ENCODE results near the gene NELFCD.
A peak's percentile ranks its signal among the peaks of the same experiment; 100 is the strongest.

- TF ChIP-seq EP300 (IDR thresholded peaks at IDR 0.05; ENCODE audit: low read depth) (no peak), POLR2A (IDR thresholded peaks at IDR 0.05) (peak; percentile 59), POLR2AphosphoS5 (IDR thresholded peaks at IDR 0.05) (peak in 2 of 3 donors; percentile 61 to 81), CTCF (IDR thresholded peaks at IDR 0.05) (no peak)
Observed at GRCh38 chr20:59040667-59041066, 59.6 kb downstream of the NELFCD start.

Measured in transverse colon (tissue), 4 donors.